ENCODE measurements around the gene DMRTC2. TPM values are rescaled to one million over a fixed set of nuclear protein-coding genes. Genes with fewer than 3 reads are reported as not detected.

DMRTC2 gene
- polyA plus RNA-seq (2013, experiment 1 of 2), result not detected
- not detected for polyA plus RNA-seq (2013, experiment 2 of 2)

GRCh38 chr19:41845001-41845050, at the start of gene DMRTC2:
Gene DMRTC2, plus strand, starts transcription at chr19:41845042. Its CDS starts 2,387 bp downstream, at chr19:41847429.
- 89% methylated on average over 3 of the region's 3 CpGs for WGBS
- H2BK120ac ChIP-seq (ENCODE audit: low read depth, low read length), result no peak within 1 kb of the TSS
- no peaks in the 10 kb centered on the region for H3K79me1 ChIP-seq (replicated peaks; ENCODE audit: low read length, poor library complexity, severe bottlenecking)
- H3K4me3 ChIP-seq (ENCODE audit: insufficient read depth in 1 of 2, low read depth in 1 of 2, low read length in 2 of 2), result no peak within 1 kb of the TSS
- H3K9me3 ChIP-seq (ENCODE audit: control insufficient read depth, low read length), result no peaks in the 10 kb centered on the region
- H2BK15ac ChIP-seq (ENCODE audit: low read depth, poor library complexity, severe bottlenecking), result no peak within 1 kb of the TSS
- no peaks in the 10 kb centered on the region for H3K36me3 ChIP-seq (ENCODE audit: control insufficient read depth in 1 of 2, insufficient read depth in 2 of 2, low read depth in 1 of 2, low read length in 2 of 2)
- no peak within 1 kb of the TSS for H2AFZ ChIP-seq (ENCODE audit: low read depth, low read length)
- H4K8ac ChIP-seq (ENCODE audit: low read length), result no peak within 1 kb of the TSS
- H3K4ac ChIP-seq (ENCODE audit: low read depth in 1 of 2, low read length in 2 of 2), result no peak within 1 kb of the TSS
- H3K4me2 ChIP-seq (ENCODE audit: low read length, poor library complexity, severe bottlenecking), result no peak within 1 kb of the TSS
- DNase-seq, result no peak
- H2BK12ac ChIP-seq (ENCODE audit: low read length in 2 of 2), result no peak within 1 kb of the TSS
- no peak within 1 kb of the TSS for H4K91ac ChIP-seq (ENCODE audit: low read length)
- no peak within 1 kb of the TSS for H3K27ac ChIP-seq (ENCODE audit: low read length, poor library complexity, severe bottlenecking)
- peak within 1 kb of the TSS in 1 of 2 experiments; percentile 12 for H3K14ac ChIP-seq (ENCODE audit: low read length in 2 of 2)
- no peak within 1 kb of the TSS for H3K23ac ChIP-seq (ENCODE audit: low read length in 2 of 2)
- H3K18ac ChIP-seq (ENCODE audit: low read depth in 1 of 2, low read length in 2 of 2), result no peak within 1 kb of the TSS
- no peaks in the 10 kb centered on the region for H3K4me1 ChIP-seq (ENCODE audit: control insufficient read depth, insufficient read depth, low read depth, low read length)
- H2BK5ac ChIP-seq (ENCODE audit: low read depth, low read length, poor library complexity, severe bottlenecking), result no peak within 1 kb of the TSS
- H2AK5ac ChIP-seq (ENCODE audit: low read length, severe bottlenecking), result no peak within 1 kb of the TSS
- peaks cover 13 to 44% of the 10 kb centered on the region in 2 experiments for H3K27me3 ChIP-seq (ENCODE audit: control insufficient read depth in 1 of 2, insufficient read depth in 1 of 2, low read length in 2 of 2)
- no peak within 1 kb of the TSS for H3K9ac ChIP-seq (ENCODE audit: low read length)

- Histone ChIP-seq H2AK5ac (ENCODE audit: low read length, severe bottlenecking) (no peak within 1 kb of the TSS), H3K23ac (ENCODE audit: low read length in 2 of 2) (no peak within 1 kb of the TSS), H2BK15ac (ENCODE audit: low read depth, poor library complexity, severe bottlenecking) (no peak within 1 kb of the TSS), H3K4ac (ENCODE audit: low read depth in 1 of 2, low read length in 2 of 2) (no peak within 1 kb of the TSS), H4K8ac (ENCODE audit: low read length) (no peak within 1 kb of the TSS), H2BK5ac (ENCODE audit: low read depth, low read length, poor library complexity, severe bottlenecking) (no peak within 1 kb of the TSS), H3K9me3 (ENCODE audit: control insufficient read depth, low read length) (no peaks in the 10 kb centered on the region), H3K9ac (ENCODE audit: low read length) (no peak within 1 kb of the TSS), H4K91ac (ENCODE audit: low read length) (no peak within 1 kb of the TSS), H2BK12ac (ENCODE audit: low read length in 2 of 2) (no peak within 1 kb of the TSS), H2AFZ (ENCODE audit: low read depth, low read length) (no peak within 1 kb of the TSS), H2BK120ac (ENCODE audit: low read depth, low read length) (no peak within 1 kb of the TSS), H3K27ac (ENCODE audit: low read length, poor library complexity, severe bottlenecking) (no peak within 1 kb of the TSS), H3K14ac (ENCODE audit: low read length in 2 of 2) (no peak within 1 kb of the TSS), H3K4me3 (ENCODE audit: insufficient read depth in 1 of 2, low read depth in 1 of 2, low read length in 2 of 2) (no peak within 1 kb of the TSS), H3K4me1 (ENCODE audit: control insufficient read depth, insufficient read depth, low read depth, low read length) (no peaks in the 10 kb centered on the region), H3K18ac (ENCODE audit: low read depth in 1 of 2, low read length in 2 of 2) (no peak within 1 kb of the TSS), H3K36me3 (ENCODE audit: control insufficient read depth in 1 of 2, insufficient read depth in 2 of 2, low read depth in 1 of 2, low read length in 2 of 2) (no peaks in the 10 kb centered on the region), H3K79me1 (replicated peaks; ENCODE audit: low read length, poor library complexity, severe bottlenecking) (no peaks in the 10 kb centered on the region), H3K4me2 (ENCODE audit: low read length, poor library complexity, severe bottlenecking) (no peak within 1 kb of the TSS), H3K27me3 (ENCODE audit: control insufficient read depth in 1 of 2, insufficient read depth in 1 of 2, low read length in 2 of 2) (peaks cover 15 to 53% of the 10 kb centered on the region in 2 experiments)
- no peak for DNase-seq
Observed at GRCh38 chr19:41796362-41796761, 48.5 kb upstream of the DMRTC2 start, which contains the start of gene CEACAM3. Gene CEACAM3, plus strand, starts transcription at chr19:41796587. Its CDS starts 91 bp downstream, at chr19:41796678.

- WGBS, result 86% methylated on average over 1 of the region's 1 CpG
- H3K14ac ChIP-seq (ENCODE audit: low read length in 2 of 2), result no peak overlapping the region
- H2BK15ac ChIP-seq (ENCODE audit: low read depth, poor library complexity, severe bottlenecking), result no peak overlapping the region
- no peaks in the 10 kb centered on the region for H3K4me1 ChIP-seq (ENCODE audit: control insufficient read depth, insufficient read depth, low read depth, low read length)
- H3K27me3 ChIP-seq (ENCODE audit: control insufficient read depth in 1 of 2, insufficient read depth in 1 of 2, low read length in 2 of 2), result peaks cover 20 to 48% of the 10 kb centered on the region in 2 experiments
- H3K9me3 ChIP-seq (ENCODE audit: control insufficient read depth, low read length), result no peaks in the 10 kb centered on the region
- H2BK120ac ChIP-seq (ENCODE audit: low read depth, low read length), result no peak overlapping the region
- H3K23ac ChIP-seq (ENCODE audit: low read length in 2 of 2), result no peak overlapping the region
- H3K9ac ChIP-seq (ENCODE audit: low read length), result no peak overlapping the region
- no peak overlapping the region for H2AFZ ChIP-seq (ENCODE audit: low read depth, low read length)
- no peak overlapping the region for H3K18ac ChIP-seq (ENCODE audit: low read depth in 1 of 2, low read length in 2 of 2)
- H2BK5ac ChIP-seq (ENCODE audit: low read depth, low read length, poor library complexity, severe bottlenecking), result no peak overlapping the region
- H4K91ac ChIP-seq (ENCODE audit: low read length), result no peak overlapping the region
- no peak overlapping the region for H3K4ac ChIP-seq (ENCODE audit: low read depth in 1 of 2, low read length in 2 of 2)
- no peak for DNase-seq
- no peak overlapping the region for H2AK5ac ChIP-seq (ENCODE audit: low read length, severe bottlenecking)
- H3K4me3 ChIP-seq (ENCODE audit: insufficient read depth in 1 of 2, low read depth in 1 of 2, low read length in 2 of 2), result no peak overlapping the region
- H3K4me2 ChIP-seq (ENCODE audit: low read length, poor library complexity, severe bottlenecking), result no peak overlapping the region
- no peaks in the 10 kb centered on the region for H3K36me3 ChIP-seq (ENCODE audit: control insufficient read depth in 1 of 2, insufficient read depth in 2 of 2, low read depth in 1 of 2, low read length in 2 of 2)
- no peaks in the 10 kb centered on the region for H3K79me1 ChIP-seq (replicated peaks; ENCODE audit: low read length, poor library complexity, severe bottlenecking)
- H3K27ac ChIP-seq (ENCODE audit: low read length, poor library complexity, severe bottlenecking), result no peak overlapping the region
- H4K8ac ChIP-seq (ENCODE audit: low read length), result no peak overlapping the region
- H2BK12ac ChIP-seq (ENCODE audit: low read length in 2 of 2), result no peak overlapping the region
Observed at GRCh38 chr19:41796901-41797300, 47.9 kb upstream of the DMRTC2 start.

- H3K4me1 ChIP-seq (ENCODE audit: control insufficient read depth, insufficient read depth, low read depth, low read length), result no peaks in the 10 kb centered on the region
- H2BK120ac ChIP-seq (ENCODE audit: low read depth, low read length), result no peak overlapping the region
- H3K4ac ChIP-seq (ENCODE audit: low read depth in 1 of 2, low read length in 2 of 2), result no peak overlapping the region
- no peaks in the 10 kb centered on the region for H3K79me1 ChIP-seq (replicated peaks; ENCODE audit: low read length, poor library complexity, severe bottlenecking)
- H2BK12ac ChIP-seq (ENCODE audit: low read length in 2 of 2), result no peak overlapping the region
- DNase-seq, result no peak
- no peak overlapping the region for H4K91ac ChIP-seq (ENCODE audit: low read length)
- no peak overlapping the region for H3K14ac ChIP-seq (ENCODE audit: low read length in 2 of 2)
- H2BK15ac ChIP-seq (ENCODE audit: low read depth, poor library complexity, severe bottlenecking), result no peak overlapping the region
- no peak overlapping the region for H3K9ac ChIP-seq (ENCODE audit: low read length)
- peaks cover 28 to 38% of the 10 kb centered on the region in 2 experiments for H3K27me3 ChIP-seq (ENCODE audit: control insufficient read depth in 1 of 2, insufficient read depth in 1 of 2, low read length in 2 of 2)
- no peak overlapping the region for H2AFZ ChIP-seq (ENCODE audit: low read depth, low read length)
- no peaks in the 10 kb centered on the region for H3K9me3 ChIP-seq (ENCODE audit: control insufficient read depth, low read length)
- no peak overlapping the region for H3K4me3 ChIP-seq (ENCODE audit: insufficient read depth in 1 of 2, low read depth in 1 of 2, low read length in 2 of 2)
- no peak overlapping the region for H2AK5ac ChIP-seq (ENCODE audit: low read length, severe bottlenecking)
- H3K18ac ChIP-seq (ENCODE audit: low read depth in 1 of 2, low read length in 2 of 2), result no peak overlapping the region
- H2BK5ac ChIP-seq (ENCODE audit: low read depth, low read length, poor library complexity, severe bottlenecking), result no peak overlapping the region
- H3K4me2 ChIP-seq (ENCODE audit: low read length, poor library complexity, severe bottlenecking), result no peak overlapping the region
- 83% methylated on average over 7 of the region's 9 CpGs for WGBS
- no peak overlapping the region for H4K8ac ChIP-seq (ENCODE audit: low read length)
- H3K23ac ChIP-seq (ENCODE audit: low read length in 2 of 2), result no peak overlapping the region
- no peaks in the 10 kb centered on the region for H3K36me3 ChIP-seq (ENCODE audit: control insufficient read depth in 1 of 2, insufficient read depth in 2 of 2, low read depth in 1 of 2, low read length in 2 of 2)
- H3K27ac ChIP-seq (ENCODE audit: low read length, poor library complexity, severe bottlenecking), result no peak overlapping the region
Observed at GRCh38 chr19:41799444-41800000, 45.3 kb upstream of the DMRTC2 start.
